ENCODE measurements around the gene RNPEPL1. TPM values are rescaled to one million over a fixed set of nuclear protein-coding genes. Genes with fewer than 3 reads are reported as not detected.
"Not testable (repeated sequence)": the region's sequence is repeated elsewhere in the genome, so short reads cannot be mapped to it uniquely, and the experiment has no call there.

The RNPEPL1 gene
- total RNA-seq, 1 donor from 2014 or later = 22.7 TPM

DNA sequence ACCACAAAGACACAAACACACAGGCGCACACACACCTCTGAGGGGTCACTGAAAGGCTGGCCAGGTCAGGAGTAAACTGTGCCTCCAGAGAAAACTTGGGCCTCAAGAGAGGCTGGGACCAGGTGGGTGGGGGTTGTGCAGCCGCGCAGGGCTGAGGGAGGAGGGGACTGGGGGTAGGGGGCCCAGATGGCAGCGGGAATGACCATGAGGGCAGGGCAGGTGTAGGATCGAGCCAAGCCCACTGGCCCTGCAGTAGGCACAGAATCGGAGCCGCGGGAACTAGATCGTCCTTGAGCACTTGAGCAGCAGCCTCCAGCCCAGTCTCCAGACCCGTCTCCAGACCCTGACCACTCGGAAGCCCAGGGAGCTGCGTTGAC lies 47.3 kb upstream of the RNPEPL1 start:
- H3K27me3 Mint-ChIP-seq (ENCODE audit: low read depth, unreplicated experiment) = peaks cover 30% of the 10 kb centered on the region
- Histone ChIP-seq H3K79me2 (ENCODE audit: insufficient read depth, low read length) (no peaks in the 10 kb centered on the region), H3K27me3 (ENCODE audit: insufficient read depth, low read length) (peaks cover 11% of the 10 kb centered on the region), H3K27ac (ENCODE audit: low read depth, low read length) (no peak overlapping the region), H3K4me1 (ENCODE audit: insufficient read depth, low read length) (peaks cover 7% of the 10 kb centered on the region), H4K20me1 (ENCODE audit: insufficient read depth, low read length) (peaks cover 3% of the 10 kb centered on the region), H3K36me3 (ENCODE audit: insufficient read depth, low read length) (no peaks in the 10 kb centered on the region), H3K9ac (ENCODE audit: low read length) (no peak overlapping the region), H3K4me3 (ENCODE audit: insufficient read depth, low read depth, low read length) (no peak overlapping the region), H3K9me3 (ENCODE audit: insufficient read depth, low read depth, low read length) (peaks cover 23% of the 10 kb centered on the region), H2AFZ (ENCODE audit: low read depth, low read length) (no peak overlapping the region), H3K4me2 (ENCODE audit: low read length) (no peak overlapping the region)
- H3K36me3 Mint-ChIP-seq (ENCODE audit: low read depth, unreplicated experiment) = peaks cover 48% of the 10 kb centered on the region
- FAIRE-seq (no peak), DNase-seq (ENCODE audit: low read depth) (no peak)
- no peak for TF ChIP-seq EZH2 (IDR thresholded peaks at IDR 0.05; ENCODE audit: insufficient read depth, low read length)
- TF ChIP-seq, protein P1, sequence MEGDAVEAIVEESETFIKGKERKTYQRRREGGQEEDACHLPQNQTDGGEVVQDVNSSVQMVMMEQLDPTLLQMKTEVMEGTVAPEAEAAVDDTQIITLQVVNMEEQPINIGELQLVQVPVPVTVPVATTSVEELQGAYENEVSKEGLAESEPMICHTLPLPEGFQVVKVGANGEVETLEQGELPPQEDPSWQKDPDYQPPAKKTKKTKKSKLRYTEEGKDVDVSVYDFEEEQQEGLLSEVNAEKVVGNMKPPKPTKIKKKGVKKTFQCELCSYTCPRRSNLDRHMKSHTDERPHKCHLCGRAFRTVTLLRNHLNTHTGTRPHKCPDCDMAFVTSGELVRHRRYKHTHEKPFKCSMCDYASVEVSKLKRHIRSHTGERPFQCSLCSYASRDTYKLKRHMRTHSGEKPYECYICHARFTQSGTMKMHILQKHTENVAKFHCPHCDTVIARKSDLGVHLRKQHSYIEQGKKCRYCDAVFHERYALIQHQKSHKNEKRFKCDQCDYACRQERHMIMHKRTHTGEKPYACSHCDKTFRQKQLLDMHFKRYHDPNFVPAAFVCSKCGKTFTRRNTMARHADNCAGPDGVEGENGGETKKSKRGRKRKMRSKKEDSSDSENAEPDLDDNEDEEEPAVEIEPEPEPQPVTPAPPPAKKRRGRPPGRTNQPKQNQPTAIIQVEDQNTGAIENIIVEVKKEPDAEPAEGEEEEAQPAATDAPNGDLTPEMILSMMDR (IDR thresholded peaks at IDR 0.05; ENCODE audit: insufficient read depth, low read depth, low read length) = no peak
- H3K4me1 Mint-ChIP-seq (ENCODE audit: low read depth, unreplicated experiment) = no peaks in the 10 kb centered on the region
- peaks cover 31% of the 10 kb centered on the region for H3K9me3 Mint-ChIP-seq (ENCODE audit: unreplicated experiment)
- no peak overlapping the region for H3K4me3 Mint-ChIP-seq (ENCODE audit: unreplicated experiment)
- no peak overlapping the region for H3K27ac Mint-ChIP-seq (ENCODE audit: unreplicated experiment)

DNA sequence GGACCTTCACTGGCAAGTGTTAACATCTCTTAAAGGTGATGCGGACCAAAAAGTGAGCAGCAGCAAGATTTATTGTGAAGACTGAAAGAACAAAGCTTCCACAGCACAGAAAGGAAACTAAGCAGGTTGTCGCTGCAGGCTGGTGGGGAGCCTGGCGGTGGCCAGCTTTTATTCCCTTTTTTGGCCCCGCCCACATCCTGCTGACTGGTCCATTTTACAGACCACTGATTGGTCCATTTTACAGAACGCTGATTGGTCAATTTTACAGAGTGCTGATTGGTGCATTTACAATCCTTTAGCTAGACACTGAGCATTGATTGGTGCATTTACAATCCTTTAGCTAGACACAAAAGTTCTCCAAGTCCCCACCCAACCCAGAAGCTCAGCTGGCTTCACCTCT lies 46.4 kb upstream of the RNPEPL1 start:
- not testable (repeated sequence) for H3K4me1 ChIP-seq (ENCODE audit: insufficient read depth, low read length)

DNA sequence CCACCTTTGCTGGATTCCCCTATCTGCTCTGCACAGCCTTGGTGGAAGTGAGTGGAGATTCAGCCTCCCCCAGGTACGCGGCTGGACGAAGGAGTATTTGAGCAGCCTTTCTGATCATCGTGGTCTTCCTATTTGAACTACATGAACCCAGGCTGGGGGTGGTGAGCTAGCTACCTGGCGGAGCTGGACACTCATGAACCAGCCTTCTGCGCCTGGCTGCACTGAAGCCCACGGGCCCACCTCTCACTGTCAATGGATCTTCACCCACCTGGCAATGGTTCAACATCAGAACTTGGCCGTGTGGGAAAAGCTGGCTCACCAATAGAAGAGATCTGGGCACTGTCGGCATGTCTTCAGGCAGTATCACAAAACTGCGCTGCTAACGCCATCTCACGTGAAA lies 45.9 kb upstream of the RNPEPL1 start:
- Mint-ChIP-seq H3K27ac (ENCODE audit: unreplicated experiment) (no peak overlapping the region), H3K4me1 (ENCODE audit: low read depth, unreplicated experiment) (no peaks in the 10 kb centered on the region), H3K36me3 (ENCODE audit: low read depth, unreplicated experiment) (peaks cover 53% of the 10 kb centered on the region), H3K4me3 (ENCODE audit: unreplicated experiment) (no peak overlapping the region), H3K27me3 (ENCODE audit: low read depth, unreplicated experiment) (peaks cover 27% of the 10 kb centered on the region), H3K9me3 (ENCODE audit: unreplicated experiment) (peaks cover 42% of the 10 kb centered on the region)
- Histone ChIP-seq H3K36me3 (ENCODE audit: insufficient read depth, low read length) (no peaks in the 10 kb centered on the region), H3K27me3 (ENCODE audit: insufficient read depth, low read length) (peaks cover 11% of the 10 kb centered on the region), H4K20me1 (ENCODE audit: insufficient read depth, low read length) (peaks cover 3% of the 10 kb centered on the region), H3K27ac (ENCODE audit: low read depth, low read length) (no peak overlapping the region), H3K4me1 (ENCODE audit: insufficient read depth, low read length) (peaks cover 7% of the 10 kb centered on the region), H3K4me3 (ENCODE audit: insufficient read depth, low read depth, low read length) (no peak overlapping the region), H3K4me2 (ENCODE audit: low read length) (no peak overlapping the region), H3K9ac (ENCODE audit: low read length) (no peak overlapping the region), H2AFZ (ENCODE audit: low read depth, low read length) (no peak overlapping the region), H3K9me3 (ENCODE audit: insufficient read depth, low read depth, low read length) (peaks cover 30% of the 10 kb centered on the region), H3K79me2 (ENCODE audit: insufficient read depth, low read length) (no peaks in the 10 kb centered on the region)
- TF ChIP-seq EZH2 (IDR thresholded peaks at IDR 0.05; ENCODE audit: insufficient read depth, low read length) = no peak
- TF ChIP-seq, protein P1 (IDR thresholded peaks at IDR 0.05; ENCODE audit: insufficient read depth, low read depth, low read length) = no peak
- no peak for FAIRE-seq
- DNase-seq (ENCODE audit: low read depth) = no peak

More for the DNA sequence above, 46.4 kb upstream of the RNPEPL1 start:
- not testable (repeated sequence) for H3K27ac Mint-ChIP-seq (ENCODE audit: unreplicated experiment); H3K4me2 ChIP-seq (ENCODE audit: low read length); H3K27ac ChIP-seq (ENCODE audit: low read depth, low read length); H3K4me1 Mint-ChIP-seq (ENCODE audit: low read depth, unreplicated experiment); H3K36me3 ChIP-seq (ENCODE audit: insufficient read depth, low read length); H3K4me3 Mint-ChIP-seq (ENCODE audit: unreplicated experiment); H4K20me1 ChIP-seq (ENCODE audit: insufficient read depth, low read length); H3K4me3 ChIP-seq (ENCODE audit: insufficient read depth, low read depth, low read length); DNase-seq (ENCODE audit: low read depth); FAIRE-seq; H3K79me2 ChIP-seq (ENCODE audit: insufficient read depth, low read length); H2AFZ ChIP-seq (ENCODE audit: low read depth, low read length); H3K9ac ChIP-seq (ENCODE audit: low read length)
- peaks cover 53% of the 10 kb centered on the region for H3K36me3 Mint-ChIP-seq (ENCODE audit: low read depth, unreplicated experiment)
- peaks cover 27% of the 10 kb centered on the region for H3K27me3 Mint-ChIP-seq (ENCODE audit: low read depth, unreplicated experiment)
- peaks cover 38% of the 10 kb centered on the region for H3K9me3 Mint-ChIP-seq (ENCODE audit: unreplicated experiment)
- peaks cover 11% of the 10 kb centered on the region for H3K27me3 ChIP-seq (ENCODE audit: insufficient read depth, low read length)
- H3K9me3 ChIP-seq (ENCODE audit: insufficient read depth, low read depth, low read length) = peaks cover 30% of the 10 kb centered on the region
